D721Med (cell line): ENCODE measurements around the gene PGRMC2.

Experiments
- DNase-seq: peaks from one replicate; pipeline ENCODE4 v3.0.0; 2011; ENCODE audit warnings: low spot score; ENCODE audit not compliant: insufficient read length
- FAIRE-seq: peaks from 2 replicates; lab custom pipeline; 2011; peaks lifted over from hg19 to GRCh38; lab: Jason Lieb, UNC
- CTCF ChIP-seq: IDR thresholded peaks from 2 replicates; pipeline ENCODE4 v1.5.1; 2012; ENCODE audit warnings: mild to moderate bottlenecking, control low read depth; ENCODE audit not compliant: insufficient read depth; ENCODE audit errors: missing control alignments

The PGRMC2 gene

GRCh38 chr4:128328106-128328505 lies 40.5 kb upstream of the PGRMC2 start:
- DNase-seq: no peak
- TF ChIP-seq CTCF: no peak
- no peak for FAIRE-seq

GRCh38 chr4:128323401-128323800 lies 35.8 kb upstream of the PGRMC2 start:
- DNase-seq (no peak), FAIRE-seq (no peak)
- no peak for TF ChIP-seq CTCF

GRCh38 chr4:128322986-128323385 lies 35.4 kb upstream of the PGRMC2 start:
- no peak for DNase-seq
- no peak for TF ChIP-seq CTCF
- FAIRE-seq: no peak

- FAIRE-seq (no peak), DNase-seq (no peak)
- no peak for TF ChIP-seq CTCF
Measured at GRCh38 chr4:128322311-128322710, 34.7 kb upstream of the PGRMC2 start.

GRCh38 chr4:128320656-128321055 lies 33.0 kb upstream of the PGRMC2 start:
- TF ChIP-seq CTCF: no peak
- DNase-seq: no peak
- no peak for FAIRE-seq

- TF ChIP-seq CTCF: no peak
- DNase-seq (no peak), FAIRE-seq (no peak)
Measured at GRCh38 chr4:128315756-128316520, 28.3 kb upstream of the PGRMC2 start.

- no peak for TF ChIP-seq CTCF
- FAIRE-seq: no peak
- DNase-seq: no peak
Measured at GRCh38 chr4:128311659-128312403, 24.2 kb upstream of the PGRMC2 start.
